ENCODE results near the gene DCAF7.

- no peak for TF ChIP-seq POLR2A (IDR thresholded peaks at IDR 0.05)
- no peak for TF ChIP-seq CTCF (IDR thresholded peaks at IDR 0.05)
Measured at GRCh38 chr17:63601439-63602371, 51.4 kb downstream of the DCAF7 start.
